PC-3 (cell line): ENCODE measurements around the gene ADORA1. TPM values are rescaled to one million over a fixed set of nuclear protein-coding genes. Genes with fewer than 3 reads are reported as not detected.

Experiments used
- ATAC-seq: fragments of 200-7000 bp; cut with Tn5 transposase; 2 replicates; pipeline ENCODE4 v1.9.1; 2020; ENCODE audit warnings: mild to moderate bottlenecking, moderate library complexity
- BruUV-seq: library from RNA; stranded (reverse); fragments of 400-500 nt; replicated peaks from 2 replicates; lab custom pipeline; 2021; lab: Mats Ljungman, UMichigan
- CTCF ChIA-PET: fragments of 300-600 bp; sonication (Branson Sonifier 250); formaldehyde crosslinking; loops from one replicate; lab custom pipeline; 2022; ENCODE audit warnings: antibody characterized with exemption; lab: Charles Lee
- POLR2A ChIA-PET: fragments of 300-600 bp; sonication (Branson Sonifier 250); formaldehyde crosslinking; loops from one replicate; lab custom pipeline; 2022; ENCODE audit warnings: antibody characterized with exemption; ENCODE audit not compliant: unreplicated experiment; lab: Charles Lee
- DNase-seq: peaks from one replicate; pipeline ENCODE4 v3.0.0-alpha.2; 2015
- H2AFZ ChIP-seq: fragments of 300-600 bp; sonication (generic); 2 replicates; pipeline ENCODE4 v1.6.0; 2016; ENCODE audit warnings: antibody characterized with exemption, low read length
- H3F3A ChIP-seq: fragments of 300-600 bp; sonication (generic); one replicate; pipeline ENCODE4 v1.6.0; 2017; ENCODE audit warnings: antibody characterized with exemption, low read length, control low read depth, mild to moderate bottlenecking; ENCODE audit not compliant: unreplicated experiment
- H3K27ac ChIP-seq: fragments of 300-600 bp; sonication (generic); 2 replicates; pipeline ENCODE4 v1.5.1; 2016; ENCODE audit warnings: mild to moderate bottlenecking, low read length
- H3K27me3 ChIP-seq: fragments of 300-600 bp; sonication (generic); 2 replicates; pipeline ENCODE4 v1.6.1; 2016; ENCODE audit warnings: low read length, mixed read lengths
- H3K36me3 ChIP-seq: fragments of 300-600 bp; sonication (generic); 2 replicates; pipeline ENCODE4 v1.6.1; 2016; ENCODE audit warnings: low read depth, mixed run types, low read length, mixed read lengths
- H3K4me1 ChIP-seq: fragments of 300-600 bp; sonication (generic); 2 replicates; pipeline ENCODE4 v1.5.1; 2016; ENCODE audit warnings: low read length; ENCODE audit not compliant: insufficient read depth
- H3K4me2 ChIP-seq: fragments of 300-600 bp; sonication (generic); 2 replicates; pipeline ENCODE4 v1.6.0; 2016; ENCODE audit warnings: low read length
- H3K4me3 ChIP-seq: fragments of 300-600 bp; sonication (generic); 2 replicates; pipeline ENCODE4 v1.5.1; 2016; ENCODE audit warnings: mild to moderate bottlenecking, low read length, mixed read lengths
- H3K79me2 ChIP-seq: fragments of 300-600 bp; sonication (generic); 2 replicates; pipeline ENCODE4 v1.6.1; 2017; ENCODE audit warnings: low read length, mixed read lengths
- H3K9ac ChIP-seq: fragments of 300-600 bp; sonication (generic); 2 replicates; pipeline ENCODE4 v1.6.0; 2016; ENCODE audit warnings: mild to moderate bottlenecking, low read length
- H3K9me2 ChIP-seq: fragments of 300-600 bp; sonication (generic); replicated peaks from 2 replicates; pipeline ENCODE4 v1.6.1; 2016; ENCODE audit warnings: mixed run types, low read length, mixed read lengths
- H3K9me3 ChIP-seq: fragments of 300-600 bp; sonication (generic); 2 replicates; pipeline ENCODE4 v1.6.1; 2016; ENCODE audit warnings: low read length, mixed read lengths
- H4K20me1 ChIP-seq: fragments of 300-600 bp; sonication (generic); 2 replicates; pipeline ENCODE4 v1.6.1; 2016; ENCODE audit warnings: low read length, mixed read lengths
- EZH2 ChIP-seq: fragments of 300-600 bp; sonication (generic); IDR thresholded peaks from one replicate; pipeline ENCODE4 v1.6.1; 2017; ENCODE audit warnings: antibody characterized with exemption, mild to moderate bottlenecking, low read length; ENCODE audit not compliant: unreplicated experiment
- EZH2phosphoT487 ChIP-seq: fragments of 300-600 bp; sonication (generic); IDR thresholded peaks from 2 replicates; pipeline ENCODE4 v1.6.1; 2018; ENCODE audit warnings: mild to moderate bottlenecking, antibody characterized with exemption, low read length, borderline replicate concordance
- intact Hi-C: fragments of 100-400 bp; cut with micrococcal nuclease; formaldehyde crosslinking; loops from 2 replicates; pipeline ENCODE4 v1.9.0; 2023
- total RNA-seq: library from RNA; depleted of rRNA; stranded (reverse); fragments of >200 nt; gene quantifications from 2 replicates; pipeline ENCODE4 v1.2.3, GENCODE V29; 2014
- TF ChIP-seq, protein P1 (sequence below): fragments of 300-600 bp; sonication (generic); conservative IDR thresholded peaks from 2 replicates; pipeline ENCODE4 v1.5.1; 2017; ENCODE audit warnings: antibody characterized with exemption, low read depth, mild to moderate bottlenecking, low read length

Gene ADORA1
- total RNA-seq, 1 experiment from 2014 or later = 1.4 TPM

- H3K4me3 ChIP-seq = no peak overlapping the region
- H3K4me1 ChIP-seq = no peaks in the 10 kb centered on the region
- no peak overlapping the region for H3K9ac ChIP-seq
- ChIA-PET CTCF (interaction anchor here (2.8 kb wide), 1 partner anchor 54 kb away, joined by 31 read pairs; no protein-coding TSS in a partner anchor), POLR2A (no interaction called here)
- intact Hi-C loops = loop anchor here (2.0 kb wide), 1 partner anchor 53 kb away; no protein-coding TSS in a partner anchor
- no peaks in the 10 kb centered on the region for H3K79me2 ChIP-seq
- no peaks in the 10 kb centered on the region for H3F3A ChIP-seq
- DNase-seq (no peak), ATAC-seq (no peak; the same call in 1 of the 2 replicates)
- H3K9me2 ChIP-seq = no peaks in the 10 kb centered on the region
- no peaks in the 10 kb centered on the region for H3K36me3 ChIP-seq
- BruUV-seq = no TSS peak
- no peak overlapping the region for H2AFZ ChIP-seq
- H3K27ac ChIP-seq = no peak overlapping the region
- no peaks in the 10 kb centered on the region for H3K27me3 ChIP-seq
- H4K20me1 ChIP-seq = no peaks in the 10 kb centered on the region
- H3K4me2 ChIP-seq = no peak overlapping the region
- TF ChIP-seq EZH2 (no peak), EZH2phosphoT487 (no peak)
- TF ChIP-seq, protein P1, sequence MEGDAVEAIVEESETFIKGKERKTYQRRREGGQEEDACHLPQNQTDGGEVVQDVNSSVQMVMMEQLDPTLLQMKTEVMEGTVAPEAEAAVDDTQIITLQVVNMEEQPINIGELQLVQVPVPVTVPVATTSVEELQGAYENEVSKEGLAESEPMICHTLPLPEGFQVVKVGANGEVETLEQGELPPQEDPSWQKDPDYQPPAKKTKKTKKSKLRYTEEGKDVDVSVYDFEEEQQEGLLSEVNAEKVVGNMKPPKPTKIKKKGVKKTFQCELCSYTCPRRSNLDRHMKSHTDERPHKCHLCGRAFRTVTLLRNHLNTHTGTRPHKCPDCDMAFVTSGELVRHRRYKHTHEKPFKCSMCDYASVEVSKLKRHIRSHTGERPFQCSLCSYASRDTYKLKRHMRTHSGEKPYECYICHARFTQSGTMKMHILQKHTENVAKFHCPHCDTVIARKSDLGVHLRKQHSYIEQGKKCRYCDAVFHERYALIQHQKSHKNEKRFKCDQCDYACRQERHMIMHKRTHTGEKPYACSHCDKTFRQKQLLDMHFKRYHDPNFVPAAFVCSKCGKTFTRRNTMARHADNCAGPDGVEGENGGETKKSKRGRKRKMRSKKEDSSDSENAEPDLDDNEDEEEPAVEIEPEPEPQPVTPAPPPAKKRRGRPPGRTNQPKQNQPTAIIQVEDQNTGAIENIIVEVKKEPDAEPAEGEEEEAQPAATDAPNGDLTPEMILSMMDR = no peak
- no peaks in the 10 kb centered on the region for H3K9me3 ChIP-seq
Observed at GRCh38 chr1:203171341-203172183, 44.0 kb downstream of the ADORA1 start.

GRCh38 chr1:203172184-203173010 is 44.9 kb downstream of the ADORA1 start:
- Histone ChIP-seq H3K4me1 (peaks cover 6% of the 10 kb centered on the region), H3K9me2 (no peaks in the 10 kb centered on the region), H3F3A (no peaks in the 10 kb centered on the region), H3K27me3 (no peaks in the 10 kb centered on the region), H3K4me3 (no peak overlapping the region), H3K36me3 (no peaks in the 10 kb centered on the region), H3K79me2 (no peaks in the 10 kb centered on the region), H3K4me2 (no peak overlapping the region), H3K9me3 (no peaks in the 10 kb centered on the region), H4K20me1 (no peaks in the 10 kb centered on the region), H3K27ac (no peak overlapping the region), H2AFZ (no peak overlapping the region), H3K9ac (no peak overlapping the region)
- DNase-seq (peak; percentile 81), ATAC-seq (peak; percentile 84)
- intact Hi-C loops = loop anchor here (2.0 kb wide), 1 partner anchor 54 kb away; no protein-coding TSS in a partner anchor
- BruUV-seq = no TSS peak
- POLR2A ChIA-PET = no interaction called here
- CTCF ChIA-PET = interaction anchor here (2.8 kb wide), 1 partner anchor 55 kb away, joined by 31 read pairs; no protein-coding TSS in a partner anchor
- TF ChIP-seq, protein P1 = peak; percentile 86
- TF ChIP-seq EZH2 = no peak
